Head of caudate nucleus (tissue), 42 donors: ENCODE data around the gene CTDSPL.

Source experiments
- DNase-seq, 42 donors: peaks; one replicate each; pipeline versions ENCODE4 v3.0.0 to v3.0.0-alpha.2; 2020 to 2021; ENCODE audit warnings: mixed read lengths in 7 of 42
- intact Hi-C: fragments of 100-400 bp; cut with DNase I; formaldehyde crosslinking; loops from one replicate; pipeline ENCODE4 v1.15.0; 2022

Gene CTDSPL

DNA sequence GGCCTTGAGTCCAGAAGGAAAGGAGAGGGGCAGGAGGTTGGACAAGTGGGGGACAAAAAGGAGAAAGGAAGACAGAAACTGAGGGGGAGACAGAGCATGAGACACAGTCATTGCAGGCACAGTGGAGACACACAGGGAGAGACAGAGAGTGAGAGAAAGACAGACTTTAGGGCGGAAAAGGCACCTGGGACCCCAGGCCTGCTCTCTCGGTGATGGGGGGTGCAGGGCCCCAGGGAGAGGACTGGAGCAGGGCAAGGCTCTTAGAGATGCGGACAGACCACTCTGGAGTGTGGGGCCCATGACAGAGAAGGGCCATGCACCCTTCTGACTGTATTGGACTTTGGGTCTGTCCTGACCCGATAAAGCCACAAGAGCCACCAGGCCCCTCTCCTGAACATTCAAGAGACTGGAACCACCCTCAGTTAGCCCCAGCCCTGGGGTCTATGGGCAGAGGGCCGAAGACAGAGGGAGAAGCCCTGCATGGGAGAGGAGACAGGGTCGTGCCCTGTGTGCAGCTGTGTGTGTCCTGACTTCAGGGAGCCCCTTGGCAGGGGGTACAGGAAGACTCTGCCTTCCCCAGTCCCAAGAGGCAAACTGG is 155.3 kb downstream of the CTDSPL start:
- DNase-seq: peak in 1 of 42 donors; percentile 1

DNA sequence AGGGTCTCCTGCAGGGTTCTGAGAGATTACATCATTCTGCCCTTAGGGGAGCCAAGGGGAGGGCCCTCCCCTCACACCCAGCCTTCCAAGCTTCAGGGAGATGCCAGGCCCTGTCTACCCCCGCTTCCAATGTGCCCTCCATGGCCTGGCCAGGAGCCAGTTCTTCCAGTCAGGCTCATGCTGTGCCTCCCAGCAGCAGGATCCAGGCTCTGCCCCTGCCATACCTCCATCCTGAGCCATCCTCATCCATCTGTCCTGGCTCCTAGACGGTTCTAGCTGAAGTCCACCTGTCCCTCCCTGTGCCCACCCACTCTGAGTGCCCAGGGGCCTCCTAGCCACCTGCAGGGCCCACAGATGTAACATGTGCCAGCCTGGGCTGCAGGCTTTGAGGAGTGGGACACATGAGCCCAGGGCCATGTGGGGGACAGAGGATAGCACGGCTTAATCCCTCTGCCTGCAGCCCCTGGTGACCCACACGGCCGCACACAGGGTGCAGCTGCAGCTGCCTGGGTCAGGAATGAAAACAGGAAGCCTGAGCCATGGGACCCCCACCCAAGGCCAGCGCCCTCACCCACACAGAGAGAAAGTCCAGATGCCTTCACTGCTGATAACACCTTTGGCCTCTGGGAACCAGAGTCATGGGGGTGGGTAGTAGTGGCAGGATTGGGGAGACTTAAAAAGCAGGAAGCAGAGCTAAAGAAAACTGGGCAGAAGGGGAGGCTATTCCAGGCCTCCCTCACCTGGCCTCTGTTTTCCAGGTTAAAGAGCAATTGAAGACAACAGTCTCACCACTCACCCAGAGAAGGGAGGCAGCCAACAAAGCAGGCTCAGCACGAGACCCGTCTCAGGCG is 156.0 kb downstream of the CTDSPL start:
- intact Hi-C loops: no loop called here
- peak in 1 of 42 donors; percentile 1 for DNase-seq

More for the DNA sequence above, 155.3 kb downstream of the CTDSPL start:
- intact Hi-C loops: no loop called here

GRCh38 chr3:38018296-38019266 is 156.9 kb downstream of the CTDSPL start:
- DNase-seq: peak in 3 of 42 donors; percentile 1 to 22 (median 4)
- intact Hi-C loops: no loop called here

GRCh38 chr3:38019658-38020341 is 158.1 kb downstream of the CTDSPL start:
- peak in 1 of 42 donors; percentile 19 for DNase-seq
- intact Hi-C loops: no loop called here

- peak in 1 of 42 donors; percentile 1 for DNase-seq
- intact Hi-C loops: no loop called here
Observed at GRCh38 chr3:38020342-38020726, 158.7 kb downstream of the CTDSPL start.

GRCh38 chr3:38021196-38021595 is 159.5 kb downstream of the CTDSPL start:
- DNase-seq: peak in 1 of 42 donors; percentile 27
- intact Hi-C loops: no loop called here

DNA sequence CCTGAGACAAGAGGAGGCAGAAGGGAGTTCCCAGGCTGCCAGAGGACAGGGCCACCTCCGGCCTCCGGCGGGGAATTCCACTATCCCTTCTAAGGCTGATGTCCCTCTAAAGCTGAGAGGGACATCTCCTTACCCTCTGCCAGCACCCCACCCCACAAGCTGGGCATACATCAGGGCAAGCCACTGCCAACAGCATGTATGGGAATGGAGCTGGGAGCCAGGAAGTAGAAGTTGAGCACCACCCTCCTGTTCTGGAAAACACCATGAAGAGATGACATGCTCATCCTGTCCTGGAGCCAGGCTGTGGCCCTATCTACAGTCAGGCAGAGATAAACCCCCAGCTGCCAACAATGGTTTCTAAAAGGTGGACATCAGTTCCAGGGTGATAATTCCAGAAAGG is 160.6 kb downstream of the CTDSPL start:
- no peak for DNase-seq
- intact Hi-C loops: no loop called here

DNA sequence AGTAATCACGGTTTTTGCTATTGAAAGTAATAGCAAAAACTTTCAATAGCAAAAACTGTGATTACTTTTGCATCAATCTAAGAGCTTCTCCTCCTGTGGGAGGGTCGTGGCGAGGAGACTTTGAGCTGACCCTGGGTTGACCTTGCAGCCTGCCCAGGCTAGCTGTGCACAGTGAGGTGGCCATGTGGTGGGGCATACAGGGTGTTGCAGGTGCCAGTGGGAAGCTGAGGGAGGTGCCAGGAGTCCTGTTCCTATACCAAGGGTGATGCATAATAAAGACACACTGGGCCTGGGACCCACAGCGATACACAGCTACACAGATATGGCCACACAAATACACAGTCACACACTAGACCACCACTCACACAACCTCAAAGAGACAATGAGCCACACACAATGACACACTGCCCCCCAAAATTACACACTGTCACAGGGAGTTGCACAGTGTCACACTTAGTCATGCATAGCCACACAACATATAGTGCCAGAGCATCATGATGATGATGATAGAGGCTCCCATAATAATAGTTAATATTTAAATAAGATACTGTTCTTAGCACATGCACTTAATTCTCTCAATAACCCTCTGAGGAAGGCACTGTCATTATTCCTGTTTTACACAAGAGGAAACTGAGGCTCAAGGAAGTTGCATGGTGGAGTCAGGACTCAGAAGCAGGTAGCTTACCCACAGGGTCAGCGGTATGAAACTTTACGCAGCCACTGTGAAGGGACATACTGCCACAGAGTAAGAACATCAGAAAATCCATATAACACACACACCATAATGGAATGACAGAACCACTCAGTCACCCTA is 161.4 kb downstream of the CTDSPL start:
- DNase-seq: peak in 2 of 42 donors; percentile 12 to 25

GRCh38 chr3:38026856-38027255 is 165.2 kb downstream of the CTDSPL start:
- no peak for DNase-seq
- intact Hi-C loops: no loop called here

More for the DNA sequence above, 161.4 kb downstream of the CTDSPL start:
- intact Hi-C loops: no loop called here

DNA sequence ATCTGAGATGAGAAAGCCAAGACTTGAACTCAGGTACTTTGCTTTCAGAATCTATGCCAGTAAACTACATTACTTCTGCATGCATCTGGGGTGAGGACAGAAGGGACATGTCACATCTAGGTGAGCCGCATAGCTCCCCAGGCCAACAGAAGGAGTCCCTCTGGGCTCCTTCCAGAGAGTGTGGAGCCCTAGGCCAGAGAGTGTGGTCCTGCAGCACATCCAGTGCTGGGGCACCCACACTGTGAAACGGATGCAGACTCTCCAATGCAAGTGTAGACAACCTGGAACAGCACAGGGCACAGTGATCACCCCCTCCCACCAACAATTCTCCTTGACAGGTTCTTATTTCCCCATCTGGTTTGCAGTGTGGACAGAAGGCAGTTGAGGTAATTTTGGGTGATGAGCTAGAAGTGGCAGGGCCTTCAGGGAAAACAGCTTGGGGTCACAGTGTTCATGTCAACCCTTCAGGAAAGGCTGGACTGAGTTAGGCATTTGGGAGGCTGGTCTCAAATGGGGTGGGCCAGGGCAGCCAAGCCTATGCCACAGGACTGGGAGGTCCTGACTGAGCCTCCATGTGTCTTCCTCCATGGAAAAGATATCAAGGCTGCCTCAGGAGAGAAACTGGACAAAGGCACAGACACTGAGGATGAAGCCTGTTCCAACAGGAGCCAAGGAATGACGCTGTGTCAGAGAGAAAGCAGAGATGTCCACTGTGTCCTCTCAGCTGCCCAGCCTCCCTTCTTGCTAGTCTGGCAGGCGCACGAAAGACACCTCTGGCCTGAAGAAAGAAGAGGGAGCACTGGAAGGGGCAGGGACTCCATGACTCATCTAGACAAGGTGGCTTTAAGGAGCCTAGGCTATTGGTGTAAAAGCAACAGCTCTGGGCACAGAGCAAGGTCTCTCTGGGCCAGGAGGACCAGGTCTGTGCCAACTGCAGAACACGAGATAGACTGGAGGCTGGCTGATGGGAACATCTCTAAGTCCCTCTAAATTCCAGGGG is 166.1 kb downstream of the CTDSPL start:
- DNase-seq: no peak
- intact Hi-C loops: no loop called here

GRCh38 chr3:38028621-38029361 is 167.1 kb downstream of the CTDSPL start:
- DNase-seq: no peak
- intact Hi-C loops: no loop called here

GRCh38 chr3:38029400-38030125 is 167.9 kb downstream of the CTDSPL start, which contains the start of gene PLCD1:
TSS of gene PLCD1 (minus strand) at chr3:38029642. CDS start at chr3:38029539, 103 bp downstream.
- peak in 38 of 42 donors; percentile 27 to 78 (median 60) for DNase-seq
- intact Hi-C loops: no loop called here

DNA sequence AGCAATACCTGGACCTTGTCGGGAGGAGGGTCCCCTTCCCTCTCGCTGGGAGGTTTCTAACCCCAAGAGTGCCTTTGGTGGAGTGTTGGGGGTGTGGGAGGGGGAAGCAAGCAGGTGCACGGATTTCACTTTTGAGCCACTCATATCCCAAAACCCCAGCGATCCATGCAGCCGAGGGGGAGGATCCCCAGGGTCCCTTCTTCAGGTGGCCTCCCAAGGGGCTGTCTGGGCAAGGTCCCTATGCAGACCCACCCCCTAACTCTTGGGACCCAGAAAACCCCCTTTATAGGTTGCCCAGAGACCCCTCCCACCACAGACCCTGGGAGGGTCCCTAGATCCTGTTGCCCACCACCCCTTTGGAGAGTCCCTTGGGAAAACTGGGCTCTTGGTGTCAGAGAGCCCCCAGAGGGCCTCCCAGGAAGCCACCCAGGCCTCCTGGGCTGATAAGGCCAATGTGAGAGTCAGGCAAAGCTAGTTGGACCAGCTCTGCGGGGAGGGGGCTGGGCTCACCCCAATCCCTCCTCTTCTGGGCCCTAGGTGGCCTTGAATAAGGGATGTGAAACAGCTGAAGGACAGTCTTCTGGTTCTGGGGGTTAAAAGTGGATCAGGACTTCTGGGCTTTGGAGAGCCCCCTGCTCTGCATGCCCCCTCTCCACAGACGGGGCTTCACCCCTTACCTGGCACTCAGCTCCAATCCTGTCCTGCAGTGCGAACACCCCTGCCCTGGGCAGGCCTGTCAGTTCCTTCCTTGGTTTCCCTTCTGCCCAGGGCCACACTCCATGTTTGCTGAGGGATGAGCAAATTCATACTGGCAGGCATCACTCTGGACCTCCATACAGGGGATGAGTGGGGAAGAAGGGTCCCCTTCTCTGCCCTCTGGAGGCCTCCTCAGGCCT is 168.7 kb downstream of the CTDSPL start:
- intact Hi-C loops: no loop called here
- no peak for DNase-seq
